Neural progenitor cell (in vitro differentiated cells): ENCODE data around the gene CCPG1. TPM values are rescaled to one million over a fixed set of nuclear protein-coding genes. Genes with fewer than 3 reads are reported as not detected.
"Not testable (repeated sequence)": the region's sequence is repeated elsewhere in the genome, so short reads cannot be mapped to it uniquely, and the experiment has no call there.

Source experiments
- DNase-seq: peaks from one replicate; pipeline ENCODE4 v3.0.0-alpha.2; 2016; ENCODE audit warnings: low spot score
- H2AFZ ChIP-seq: fragments of 200-600 bp; sonication (generic); replicated peaks from 2 replicates; pipeline ENCODE4 v1.6.1; 2016; ENCODE audit warnings: antibody characterized with exemption
- H3F3A ChIP-seq: fragments of 200-600 bp; sonication (generic); 2 replicates; pipeline ENCODE4 v1.6.1; 2016; ENCODE audit warnings: antibody characterized with exemption, low read depth
- H3K27ac ChIP-seq: fragments of 200-600 bp; sonication (generic); 2 replicates; pipeline ENCODE4 v1.5.1; 2016; ENCODE audit warnings: mild to moderate bottlenecking
- H3K27me3 ChIP-seq: fragments of 200-600 bp; sonication (generic); 2 replicates; pipeline ENCODE4 v1.6.1; 2016; ENCODE audit warnings: mild to moderate bottlenecking, moderate library complexity
- H3K36me3 ChIP-seq: fragments of 200-600 bp; sonication (generic); 2 replicates; pipeline ENCODE4 v1.5.1; 2016
- H3K4me1 ChIP-seq: fragments of 200-600 bp; sonication (generic); 2 replicates; pipeline ENCODE4 v1.6.1; 2016; ENCODE audit warnings: mixed run types
- H3K4me2 ChIP-seq: fragments of 200-600 bp; sonication (generic); 2 replicates; pipeline ENCODE4 v1.6.1; 2016
- H3K4me3 ChIP-seq: fragments of 200-600 bp; sonication (generic); 2 replicates; pipeline ENCODE4 v1.5.1; 2016
- H3K79me2 ChIP-seq: fragments of 200-600 bp; sonication (generic); 2 replicates; pipeline ENCODE4 v1.6.1; 2016; ENCODE audit warnings: low read depth
- H3K9ac ChIP-seq: fragments of 200-600 bp; sonication (generic); 2 replicates; pipeline ENCODE4 v1.6.1; 2016
- H3K9me3 ChIP-seq: fragments of 200-600 bp; sonication (generic); 2 replicates; pipeline ENCODE4 v1.5.1; 2016; ENCODE audit warnings: low read depth
- H4K20me1 ChIP-seq: fragments of 200-600 bp; sonication (generic); 2 replicates; pipeline ENCODE4 v1.6.1; 2016; ENCODE audit warnings: low read depth
- H3K27ac Mint-ChIP-seq: 3 replicates; pipeline ENCODE4 v1.8.0; 2021; ENCODE audit warnings: mixed read lengths
- H3K27me3 Mint-ChIP-seq: 2 replicates; pipeline ENCODE4 v1.8.0; 2022; ENCODE audit warnings: low read depth, mild to moderate bottlenecking, inconsistent platforms, moderate library complexity, mixed read lengths; ENCODE audit not compliant: insufficient read depth
- H3K36me3 Mint-ChIP-seq: 3 replicates; pipeline ENCODE4 v1.8.0; 2021; ENCODE audit warnings: mixed read lengths
- H3K4me1 Mint-ChIP-seq: 3 replicates; pipeline ENCODE4 v1.8.0; 2021; ENCODE audit warnings: mixed read lengths
- H3K4me3 Mint-ChIP-seq: 3 replicates; pipeline ENCODE4 v1.8.0; 2021; ENCODE audit warnings: mild to moderate bottlenecking, moderate library complexity, mixed read lengths
- H3K9me3 Mint-ChIP-seq: 3 replicates; pipeline ENCODE4 v1.8.0; 2020; ENCODE audit warnings: mixed read lengths
- EZH2 ChIP-seq: fragments of 200-600 bp; sonication (generic); IDR thresholded peaks from 2 replicates; pipeline ENCODE4 v1.6.1; 2017; ENCODE audit warnings: antibody characterized with exemption, mild to moderate bottlenecking, moderate library complexity
- EZH2phosphoT487 ChIP-seq: fragments of 200-600 bp; sonication (generic); IDR thresholded peaks from 2 replicates; pipeline ENCODE4 v1.6.1; 2017; ENCODE audit warnings: antibody characterized with exemption
- total RNA-seq: library from RNA; depleted of rRNA; stranded (reverse); fragments of >200 nt; gene quantifications from 2 replicates; pipeline ENCODE4 v1.2.3, GENCODE V29; 2015; ENCODE audit warnings: low replicate concordance
- TF ChIP-seq, protein P1 (sequence below): fragments of 200-600 bp; sonication (generic); IDR thresholded peaks from 2 replicates; pipeline ENCODE4 v1.5.1; 2017; ENCODE audit warnings: antibody characterized with exemption, mild to moderate bottlenecking

Gene CCPG1
- total RNA-seq, 1 donor from 2014 or later: 28.0 TPM

DNA sequence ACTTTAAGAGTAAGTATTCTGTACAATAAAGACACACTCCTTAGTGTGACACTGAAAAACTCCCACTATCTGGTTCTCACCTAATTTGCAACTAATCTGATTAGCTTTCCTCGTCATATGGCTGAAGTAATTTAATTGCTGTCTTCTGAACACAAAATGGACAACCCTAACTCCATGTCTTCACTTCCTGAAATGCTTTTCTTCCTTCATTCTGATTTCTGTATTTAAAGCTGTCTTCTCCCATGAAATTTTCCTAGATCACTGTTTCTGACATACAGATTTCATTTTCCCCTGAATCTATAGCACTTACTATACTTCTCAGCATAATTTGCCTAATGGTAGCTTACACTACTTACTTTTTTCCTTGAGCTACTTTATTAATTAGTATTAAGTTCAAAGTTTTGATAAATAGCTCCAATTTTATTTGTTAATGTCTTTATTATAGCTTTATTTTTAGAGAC, 6.3 kb downstream of the CCPG1 start:
- H3K4me1 Mint-ChIP-seq: peaks cover 3% of the 10 kb centered on the region
- no peak overlapping the region for H3K4me3 ChIP-seq
- no peaks in the 10 kb centered on the region for H3K79me2 ChIP-seq
- H3F3A ChIP-seq: no peaks in the 10 kb centered on the region
- no peaks in the 10 kb centered on the region for H4K20me1 ChIP-seq
- H3K27ac ChIP-seq: no peak overlapping the region
- no peak overlapping the region for H3K4me3 Mint-ChIP-seq
- no peak for TF ChIP-seq EZH2
- no peak for TF ChIP-seq EZH2phosphoT487
- TF ChIP-seq, protein P1, sequence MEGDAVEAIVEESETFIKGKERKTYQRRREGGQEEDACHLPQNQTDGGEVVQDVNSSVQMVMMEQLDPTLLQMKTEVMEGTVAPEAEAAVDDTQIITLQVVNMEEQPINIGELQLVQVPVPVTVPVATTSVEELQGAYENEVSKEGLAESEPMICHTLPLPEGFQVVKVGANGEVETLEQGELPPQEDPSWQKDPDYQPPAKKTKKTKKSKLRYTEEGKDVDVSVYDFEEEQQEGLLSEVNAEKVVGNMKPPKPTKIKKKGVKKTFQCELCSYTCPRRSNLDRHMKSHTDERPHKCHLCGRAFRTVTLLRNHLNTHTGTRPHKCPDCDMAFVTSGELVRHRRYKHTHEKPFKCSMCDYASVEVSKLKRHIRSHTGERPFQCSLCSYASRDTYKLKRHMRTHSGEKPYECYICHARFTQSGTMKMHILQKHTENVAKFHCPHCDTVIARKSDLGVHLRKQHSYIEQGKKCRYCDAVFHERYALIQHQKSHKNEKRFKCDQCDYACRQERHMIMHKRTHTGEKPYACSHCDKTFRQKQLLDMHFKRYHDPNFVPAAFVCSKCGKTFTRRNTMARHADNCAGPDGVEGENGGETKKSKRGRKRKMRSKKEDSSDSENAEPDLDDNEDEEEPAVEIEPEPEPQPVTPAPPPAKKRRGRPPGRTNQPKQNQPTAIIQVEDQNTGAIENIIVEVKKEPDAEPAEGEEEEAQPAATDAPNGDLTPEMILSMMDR: no peak
- peaks cover 9% of the 10 kb centered on the region for H3K27me3 Mint-ChIP-seq
- DNase-seq: no peak
- H3K9ac ChIP-seq: no peak overlapping the region
- H3K27me3 ChIP-seq: no peaks in the 10 kb centered on the region
- peaks cover 9% of the 10 kb centered on the region for H3K9me3 Mint-ChIP-seq
- no peak overlapping the region for H2AFZ ChIP-seq
- no peaks in the 10 kb centered on the region for H3K36me3 ChIP-seq
- H3K4me1 ChIP-seq: no peaks in the 10 kb centered on the region
- peaks cover 7% of the 10 kb centered on the region for H3K36me3 Mint-ChIP-seq
- no peak overlapping the region for H3K27ac Mint-ChIP-seq
- no peak overlapping the region for H3K4me2 ChIP-seq
- no peaks in the 10 kb centered on the region for H3K9me3 ChIP-seq

DNA sequence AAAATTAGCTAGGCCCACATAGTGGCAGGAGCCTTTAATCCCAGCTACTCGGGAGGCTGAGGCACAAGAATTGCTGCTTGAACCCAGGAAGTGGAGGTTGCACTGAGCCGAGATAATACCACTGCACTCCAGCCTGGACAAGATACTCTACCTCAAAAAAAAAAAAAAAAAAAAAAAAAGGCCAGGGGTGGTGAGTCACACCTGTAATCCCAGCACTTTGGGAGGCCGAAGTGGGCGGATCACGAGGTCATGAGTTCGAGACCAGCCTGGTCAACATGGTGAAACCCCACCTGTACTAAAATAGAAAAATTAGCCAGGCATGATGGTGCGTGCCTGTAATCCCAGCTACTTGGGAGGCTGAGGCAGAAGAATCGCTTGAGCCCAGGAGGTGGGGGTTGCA, 8.1 kb downstream of the CCPG1 start:
- H3K27me3 Mint-ChIP-seq, DNase-seq, H4K20me1 ChIP-seq, H3K79me2 ChIP-seq, H3K27ac Mint-ChIP-seq, H3K36me3 ChIP-seq, H3K4me2 ChIP-seq, H3K4me3 ChIP-seq, H3K4me3 Mint-ChIP-seq, H3K9ac ChIP-seq, H2AFZ ChIP-seq, H3K4me1 ChIP-seq, H3K4me1 Mint-ChIP-seq, H3F3A ChIP-seq, H3K27me3 ChIP-seq, H3K27ac ChIP-seq, H3K9me3 ChIP-seq: not testable (repeated sequence)
- Mint-ChIP-seq H3K36me3 (peaks cover 10% of the 10 kb centered on the region), H3K9me3 (peaks cover 16% of the 10 kb centered on the region)

- no peaks in the 10 kb centered on the region for H3K36me3 ChIP-seq
- TF ChIP-seq, protein P1: no peak
- no peak for TF ChIP-seq EZH2
- TF ChIP-seq EZH2phosphoT487: no peak
- no peak for DNase-seq
- peaks cover 17% of the 10 kb centered on the region for H3K4me1 ChIP-seq
- H3F3A ChIP-seq: peaks cover 17% of the 10 kb centered on the region
- no peak overlapping the region for H2AFZ ChIP-seq
- H3K79me2 ChIP-seq: no peaks in the 10 kb centered on the region
- H3K27me3 Mint-ChIP-seq: peaks cover 12% of the 10 kb centered on the region
- no peak overlapping the region for H3K27ac Mint-ChIP-seq
- no peak overlapping the region for H3K4me2 ChIP-seq
- H3K9ac ChIP-seq: no peak overlapping the region
- H3K4me1 Mint-ChIP-seq: peaks cover 21% of the 10 kb centered on the region
- no peaks in the 10 kb centered on the region for H3K9me3 ChIP-seq
- H3K27me3 ChIP-seq: no peaks in the 10 kb centered on the region
- no peaks in the 10 kb centered on the region for H4K20me1 ChIP-seq
- no peak overlapping the region for H3K4me3 Mint-ChIP-seq
- H3K9me3 Mint-ChIP-seq: peaks cover 16% of the 10 kb centered on the region
- H3K36me3 Mint-ChIP-seq: peaks cover 10% of the 10 kb centered on the region
- no peak overlapping the region for H3K4me3 ChIP-seq
- H3K27ac ChIP-seq: no peak overlapping the region
Observed at GRCh38 chr15:55398243-55398642, 9.9 kb downstream of the CCPG1 start.

DNA sequence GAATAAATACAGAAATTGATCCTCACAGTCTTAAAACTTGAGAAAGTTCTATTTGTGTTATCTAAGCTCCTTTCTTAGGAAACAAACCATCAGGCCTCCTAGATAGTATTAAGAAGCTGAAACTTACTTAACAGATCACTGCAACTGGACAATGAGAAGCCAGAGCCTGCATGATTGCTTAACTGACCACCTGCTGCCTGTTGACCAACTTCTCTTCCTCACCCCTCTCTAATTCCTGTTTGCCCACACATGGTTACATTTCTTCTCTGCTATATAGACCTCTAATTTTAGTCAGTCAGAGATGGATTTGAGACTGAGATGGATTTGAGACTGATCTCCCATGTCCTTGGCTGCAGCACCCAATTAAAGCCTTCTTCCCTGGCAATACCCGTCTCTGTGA, 13.5 kb downstream of the CCPG1 start:
- peaks cover 17% of the 10 kb centered on the region for H3K4me1 ChIP-seq
- Mint-ChIP-seq H3K9me3 (peaks cover 16% of the 10 kb centered on the region), H3K27me3 (peaks cover 12% of the 10 kb centered on the region), H3K36me3 (peaks cover 7% of the 10 kb centered on the region), H3K4me3 (no peak overlapping the region), H3K27ac (no peak overlapping the region), H3K4me1 (peaks cover 21% of the 10 kb centered on the region)
- H3F3A ChIP-seq: peaks cover 17% of the 10 kb centered on the region
- no peaks in the 10 kb centered on the region for H3K79me2 ChIP-seq
- H3K4me2 ChIP-seq: peak overlapping the region; percentile 57
- H3K9ac ChIP-seq: no peak overlapping the region
- peak overlapping the region; percentile 3 for H3K4me3 ChIP-seq
- TF ChIP-seq EZH2 (no peak), EZH2phosphoT487 (no peak)
- TF ChIP-seq, protein P1: no peak
- H2AFZ ChIP-seq: no peak overlapping the region
- peak; percentile 54 for DNase-seq
- no peaks in the 10 kb centered on the region for H3K27me3 ChIP-seq
- no peaks in the 10 kb centered on the region for H3K36me3 ChIP-seq
- peak overlapping the region; percentile 76 for H3K27ac ChIP-seq
- no peaks in the 10 kb centered on the region for H4K20me1 ChIP-seq
- H3K9me3 ChIP-seq: no peaks in the 10 kb centered on the region
